HUES48 (cell line): ENCODE results near the gene MYH10.

Experiments used
- H3K27ac ChIP-seq: one replicate; pipeline ENCODE4 v1.7.0; 2013; ENCODE audit warnings: low read depth, low read length, inconsistent platforms
- H3K27me3 ChIP-seq: 2 replicates; pipeline ENCODE4 v1.6.1; 2013; ENCODE audit warnings: mild to moderate bottlenecking, low read length; ENCODE audit not compliant: control insufficient read depth, insufficient read depth
- H3K36me3 ChIP-seq: 2 replicates; pipeline ENCODE4 v1.6.1; 2013; ENCODE audit warnings: low read length; ENCODE audit not compliant: control insufficient read depth, insufficient read depth
- H3K4me1 ChIP-seq: 2 replicates; pipeline ENCODE4 v1.6.1; 2013; ENCODE audit warnings: mild to moderate bottlenecking, low read length; ENCODE audit not compliant: control insufficient read depth, insufficient read depth
- H3K4me3 ChIP-seq: 2 replicates; pipeline ENCODE4 v1.5.1; 2013; ENCODE audit warnings: mild to moderate bottlenecking, low read depth, low read length
- H3K9ac ChIP-seq: 2 replicates; pipeline ENCODE4 v1.6.1; 2013; ENCODE audit warnings: mild to moderate bottlenecking, low read depth, low read length, moderate library complexity
- H3K9me3 ChIP-seq: 2 replicates; pipeline ENCODE4 v1.6.1; 2013; ENCODE audit warnings: low read length; ENCODE audit not compliant: control insufficient read depth, insufficient read depth

Gene MYH10

GRCh38 chr17:8518326-8518725, 112.2 kb downstream of the MYH10 start:
- Histone ChIP-seq H3K4me1 (no peaks in the 10 kb centered on the region), H3K27ac (no peak overlapping the region), H3K9me3 (no peaks in the 10 kb centered on the region), H3K9ac (no peak overlapping the region), H3K27me3 (no peaks in the 10 kb centered on the region), H3K4me3 (no peak overlapping the region), H3K36me3 (peaks cover 94% of the 10 kb centered on the region)

GRCh38 chr17:8514801-8515200, 115.7 kb downstream of the MYH10 start:
- no peaks in the 10 kb centered on the region for H3K27me3 ChIP-seq
- H3K27ac ChIP-seq, result no peak overlapping the region
- H3K4me3 ChIP-seq, result no peak overlapping the region
- H3K9ac ChIP-seq, result no peak overlapping the region
- H3K4me1 ChIP-seq, result no peaks in the 10 kb centered on the region
- peaks cover 94% of the 10 kb centered on the region for H3K36me3 ChIP-seq
- no peaks in the 10 kb centered on the region for H3K9me3 ChIP-seq

- no peak overlapping the region for H3K27ac ChIP-seq
- no peak overlapping the region for H3K4me3 ChIP-seq
- no peaks in the 10 kb centered on the region for H3K4me1 ChIP-seq
- no peaks in the 10 kb centered on the region for H3K27me3 ChIP-seq
- no peaks in the 10 kb centered on the region for H3K9me3 ChIP-seq
- no peak overlapping the region for H3K9ac ChIP-seq
- peaks cover 96% of the 10 kb centered on the region for H3K36me3 ChIP-seq
Measured at GRCh38 chr17:8506145-8506544, 124.4 kb downstream of the MYH10 start.

- Histone ChIP-seq H3K9me3 (no peaks in the 10 kb centered on the region), H3K36me3 (peaks cover 96% of the 10 kb centered on the region), H3K4me1 (no peaks in the 10 kb centered on the region), H3K9ac (no peak overlapping the region), H3K27me3 (no peaks in the 10 kb centered on the region), H3K4me3 (no peak overlapping the region), H3K27ac (no peak overlapping the region)
Measured at GRCh38 chr17:8504460-8505207, 125.9 kb downstream of the MYH10 start.

- peaks cover 96% of the 10 kb centered on the region for H3K36me3 ChIP-seq
- no peak overlapping the region for H3K9ac ChIP-seq
- no peaks in the 10 kb centered on the region for H3K9me3 ChIP-seq
- no peaks in the 10 kb centered on the region for H3K27me3 ChIP-seq
- no peaks in the 10 kb centered on the region for H3K4me1 ChIP-seq
- H3K4me3 ChIP-seq, result no peak overlapping the region
- no peak overlapping the region for H3K27ac ChIP-seq
Measured at GRCh38 chr17:8503807-8504206, 126.7 kb downstream of the MYH10 start.

GRCh38 chr17:8503368-8503767, 127.2 kb downstream of the MYH10 start:
- Histone ChIP-seq H3K27me3 (no peaks in the 10 kb centered on the region), H3K4me3 (no peak overlapping the region), H3K9ac (no peak overlapping the region), H3K36me3 (peaks cover 96% of the 10 kb centered on the region), H3K4me1 (no peaks in the 10 kb centered on the region), H3K27ac (no peak overlapping the region), H3K9me3 (no peaks in the 10 kb centered on the region)

- H3K27ac ChIP-seq, result no peak overlapping the region
- no peaks in the 10 kb centered on the region for H3K4me1 ChIP-seq
- H3K27me3 ChIP-seq, result no peaks in the 10 kb centered on the region
- no peaks in the 10 kb centered on the region for H3K9me3 ChIP-seq
- peaks cover 95% of the 10 kb centered on the region for H3K36me3 ChIP-seq
- no peak overlapping the region for H3K9ac ChIP-seq
- H3K4me3 ChIP-seq, result no peak overlapping the region
Measured at GRCh38 chr17:8502126-8502525, 128.4 kb downstream of the MYH10 start.

- no peak overlapping the region for H3K4me3 ChIP-seq
- H3K9me3 ChIP-seq, result no peaks in the 10 kb centered on the region
- H3K9ac ChIP-seq, result no peak overlapping the region
- no peaks in the 10 kb centered on the region for H3K27me3 ChIP-seq
- H3K36me3 ChIP-seq, result peaks cover 95% of the 10 kb centered on the region
- H3K27ac ChIP-seq, result no peak overlapping the region
- H3K4me1 ChIP-seq, result no peaks in the 10 kb centered on the region
Measured at GRCh38 chr17:8500609-8501008, 129.9 kb downstream of the MYH10 start.

GRCh38 chr17:8499614-8500013, 130.9 kb downstream of the MYH10 start:
- Histone ChIP-seq H3K27ac (no peak overlapping the region), H3K36me3 (peaks cover 95% of the 10 kb centered on the region), H3K9ac (no peak overlapping the region), H3K4me1 (no peaks in the 10 kb centered on the region), H3K9me3 (no peaks in the 10 kb centered on the region), H3K4me3 (no peak overlapping the region), H3K27me3 (no peaks in the 10 kb centered on the region)

- H3K36me3 ChIP-seq, result peaks cover 95% of the 10 kb centered on the region
- H3K9me3 ChIP-seq, result no peaks in the 10 kb centered on the region
- no peak overlapping the region for H3K27ac ChIP-seq
- no peak overlapping the region for H3K4me3 ChIP-seq
- H3K9ac ChIP-seq, result no peak overlapping the region
- H3K27me3 ChIP-seq, result no peaks in the 10 kb centered on the region
- no peaks in the 10 kb centered on the region for H3K4me1 ChIP-seq
Measured at GRCh38 chr17:8499171-8499570, 131.4 kb downstream of the MYH10 start.

- H3K9ac ChIP-seq, result no peak overlapping the region
- no peak overlapping the region for H3K27ac ChIP-seq
- no peak overlapping the region for H3K4me3 ChIP-seq
- H3K27me3 ChIP-seq, result no peaks in the 10 kb centered on the region
- H3K4me1 ChIP-seq, result no peaks in the 10 kb centered on the region
- no peaks in the 10 kb centered on the region for H3K9me3 ChIP-seq
- peaks cover 98% of the 10 kb centered on the region for H3K36me3 ChIP-seq
Measured at GRCh38 chr17:8496081-8496480, 134.4 kb downstream of the MYH10 start.
